Gastrocnemius medialis (tissue), 4 donors: ENCODE data around the gene CACNA2D2. TPM values are rescaled to one million over a fixed set of nuclear protein-coding genes. Genes with fewer than 3 reads are reported as not detected.

ENCODE experiments used
- ATAC-seq, 2 donors: fragments of 150-250 bp; one replicate each; pipeline ENCODE4 v1.9.1; 2016
- DNase-seq, 2 donors: peaks; one replicate each; pipeline ENCODE4 v3.0.0-alpha.2; 2019
- H3K27ac ChIP-seq, 4 donors: fragments of 200-600 bp; sonication (generic); 1 replicate in 1 of 4; 2 replicates in 3 of 4; pipeline ENCODE4 v1.5.1; 2016 to 2018; ENCODE audit warnings: mild to moderate bottlenecking in 2 of 4, moderate library complexity in 1 of 4
- H3K27me3 ChIP-seq, 3 donors: fragments of 200-600 bp; sonication (generic) in 2 of 3; 1 replicate in 1 of 3; 2 replicates in 2 of 3; pipeline versions ENCODE4 v1.5.1 to v1.6.0; 2016 to 2019; ENCODE audit warnings: mild to moderate bottlenecking in 1 of 3, moderate library complexity in 1 of 3
- H3K36me3 ChIP-seq, 2 donors: fragments of 200-600 bp; sonication (generic) in 1 of 2; one replicate each; pipeline ENCODE4 v1.5.1; 2017 to 2018
- H3K4me1 ChIP-seq, 2 donors: fragments of 200-600 bp; sonication (generic) in 1 of 2; one replicate each; pipeline ENCODE4 v1.5.1; 2016 to 2017; ENCODE audit warnings: mild to moderate bottlenecking in 2 of 2
- H3K4me3 ChIP-seq, 4 donors: fragments of 200-600 bp; sonication (generic) in 3 of 4; 1 replicate in 1 of 4; 2 replicates in 3 of 4; pipeline ENCODE4 v1.5.1; 2016 to 2019; ENCODE audit warnings: mild to moderate bottlenecking in 2 of 4
- H3K9me3 ChIP-seq, 3 donors: fragments of 200-600 bp; sonication (generic) in 2 of 3; 1 replicate in 1 of 3; 2 replicates in 2 of 3; pipeline ENCODE4 v1.5.1; 2016 to 2019
- CTCF ChIP-seq, 5 experiments: fragments of 450-650 bp in 3 of 5; fragments of 200-600 bp in 2 of 5; sonication (generic) in 2 of 5; IDR thresholded peaks in 4 of 5; conservative IDR thresholded peaks in 1 of 5; 1 replicate in 4 of 5; 2 replicates in 1 of 5; pipeline ENCODE4 v1.5.1; 2016 to 2019; ENCODE audit warnings: antibody characterized with exemption in 5 of 5, mild to moderate bottlenecking in 3 of 5, moderate library complexity in 3 of 5
- POLR2A ChIP-seq, 2 donors: fragments of 450-650 bp; IDR thresholded peaks; one replicate each; pipeline ENCODE4 v1.6.1; 2017; ENCODE audit warnings: antibody characterized with exemption in 2 of 2, mild to moderate bottlenecking in 2 of 2, moderate library complexity in 2 of 2
- in situ Hi-C, 4 donors: fragments of 200-750 bp; cut with MboI; loops; one replicate each; pipeline versions ENCODE4 v1.15.0 to v1.8.0; 2017; ENCODE audit warnings: low sequenced_read_pairs in 4 of 4
- intact Hi-C: fragments of 100-400 bp; cut with DNase I; formaldehyde crosslinking; loops from one replicate; pipeline ENCODE4 v1.15.1; 2023; ENCODE audit warnings: low total_unique reads
- total RNA-seq, 4 donors: library from RNA; depleted of rRNA; stranded (reverse); fragments of >200 nt; gene quantifications; one replicate each; pipeline versions ENCODE4 v1.1.0 to v1.2.3, GENCODE V29; 2016

Gene CACNA2D2
- total RNA-seq, 4 donors from 2014 or later, result 0.27 to 0.68 (median 0.45) TPM

DNA sequence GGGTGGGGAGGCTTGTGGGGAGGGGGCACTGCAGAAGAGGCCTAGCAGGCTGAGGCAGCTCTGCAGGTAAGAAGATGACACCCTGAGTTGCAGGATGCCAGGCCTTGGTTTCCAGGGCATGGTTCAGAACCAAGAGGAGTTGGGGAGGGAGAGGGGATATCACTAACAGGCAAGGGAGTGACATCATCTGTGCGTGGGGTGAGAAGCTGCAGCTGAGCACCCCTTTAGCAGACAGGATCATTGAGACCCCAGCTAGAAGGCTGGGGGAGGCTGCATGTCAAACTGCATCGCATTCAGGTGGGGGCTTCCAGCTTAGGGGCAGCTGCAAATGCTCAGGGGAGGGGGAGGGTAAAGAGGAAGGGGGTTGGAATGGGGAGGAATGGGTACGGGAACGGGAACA is 23.0 kb downstream of the CACNA2D2 start:
- no peaks in the 10 kb centered on the region for H3K36me3 ChIP-seq
- no peaks in the 10 kb centered on the region for H3K4me1 ChIP-seq
- H3K4me3 ChIP-seq, result no peak overlapping the region
- no peaks in the 10 kb centered on the region for H3K27me3 ChIP-seq
- DNase-seq, result no peak
- TF ChIP-seq POLR2A (IDR thresholded peaks at IDR 0.05) (no peak), CTCF (IDR thresholded peaks at IDR 0.05 in 4 of 5, conservative IDR thresholded peaks at IDR 0.05 in 1 of 5) (no peak)
- intact Hi-C loops, result no loop called here
- in situ Hi-C loops, result no loop called here
- H3K9me3 ChIP-seq, result no peaks in the 10 kb centered on the region
- no peak overlapping the region for H3K27ac ChIP-seq
- no peak for ATAC-seq

GRCh38 chr3:50479523-50479922 is 23.9 kb downstream of the CACNA2D2 start:
- no peaks in the 10 kb centered on the region for H3K36me3 ChIP-seq
- DNase-seq (no peak), ATAC-seq (no peak)
- H3K9me3 ChIP-seq, result no peaks in the 10 kb centered on the region
- no peaks in the 10 kb centered on the region for H3K4me1 ChIP-seq
- no peak overlapping the region for H3K27ac ChIP-seq
- intact Hi-C loops, result no loop called here
- H3K4me3 ChIP-seq, result no peak overlapping the region
- in situ Hi-C loops, result no loop called here
- no peaks in the 10 kb centered on the region for H3K27me3 ChIP-seq
- TF ChIP-seq CTCF (IDR thresholded peaks at IDR 0.05 in 4 of 5, conservative IDR thresholded peaks at IDR 0.05 in 1 of 5) (no peak), POLR2A (IDR thresholded peaks at IDR 0.05) (no peak)

DNA sequence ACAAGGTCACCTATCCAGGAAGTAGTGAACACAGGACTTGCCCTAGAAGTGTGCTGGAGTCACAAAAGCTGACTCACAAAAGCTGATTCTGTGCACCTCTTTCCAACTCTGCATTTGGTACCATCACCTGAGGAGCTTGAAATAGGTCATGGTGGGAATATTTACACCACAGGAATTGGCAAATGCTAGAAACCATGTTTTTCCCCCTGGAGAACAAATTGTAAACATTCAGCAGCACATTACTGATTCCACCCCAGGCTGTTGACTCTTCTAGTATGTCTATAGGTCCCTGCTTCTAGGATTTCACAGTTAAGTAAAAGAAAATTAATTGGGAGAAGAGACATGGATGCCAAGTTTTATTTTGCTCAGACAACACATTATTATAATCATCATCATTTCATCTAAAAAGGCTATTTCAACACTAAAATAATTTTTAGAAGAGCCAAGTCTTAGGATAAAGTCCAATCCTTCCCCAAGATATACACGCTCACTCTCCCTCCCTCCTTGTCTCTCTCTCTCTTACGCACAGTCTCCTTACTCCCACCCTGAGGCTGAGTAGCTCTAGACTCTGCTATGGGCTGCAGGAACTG is 24.7 kb downstream of the CACNA2D2 start:
- H3K4me1 ChIP-seq, result no peaks in the 10 kb centered on the region
- in situ Hi-C loops (no loop called here), intact Hi-C loops (no loop called here)
- no peak for TF ChIP-seq POLR2A (IDR thresholded peaks at IDR 0.05)
- no peak for TF ChIP-seq CTCF (IDR thresholded peaks at IDR 0.05 in 4 of 5, conservative IDR thresholded peaks at IDR 0.05 in 1 of 5)
- H3K27ac ChIP-seq, result no peak overlapping the region
- no peaks in the 10 kb centered on the region for H3K27me3 ChIP-seq
- no peak for DNase-seq
- no peak overlapping the region for H3K4me3 ChIP-seq
- ATAC-seq, result no peak
- H3K9me3 ChIP-seq, result no peaks in the 10 kb centered on the region
- no peaks in the 10 kb centered on the region for H3K36me3 ChIP-seq

- TF ChIP-seq CTCF (IDR thresholded peaks at IDR 0.05 in 4 of 5, conservative IDR thresholded peaks at IDR 0.05 in 1 of 5) (no peak), POLR2A (IDR thresholded peaks at IDR 0.05) (no peak)
- Histone ChIP-seq H3K27ac (no peak overlapping the region), H3K27me3 (no peaks in the 10 kb centered on the region), H3K4me1 (no peaks in the 10 kb centered on the region), H3K36me3 (no peaks in the 10 kb centered on the region), H3K9me3 (no peaks in the 10 kb centered on the region), H3K4me3 (no peak overlapping the region)
- intact Hi-C loops, result no loop called here
- in situ Hi-C loops, result no loop called here
- DNase-seq, result no peak
- no peak for ATAC-seq
Measured at GRCh38 chr3:50478051-50478450, 25.4 kb downstream of the CACNA2D2 start.

GRCh38 chr3:50475348-50475747 is 28.1 kb downstream of the CACNA2D2 start:
- in situ Hi-C loops, result no loop called here
- H3K4me3 ChIP-seq, result no peak overlapping the region
- H3K27me3 ChIP-seq, result no peaks in the 10 kb centered on the region
- H3K27ac ChIP-seq, result no peak overlapping the region
- intact Hi-C loops, result no loop called here
- H3K4me1 ChIP-seq, result no peaks in the 10 kb centered on the region
- no peaks in the 10 kb centered on the region for H3K9me3 ChIP-seq
- ATAC-seq, result no peak
- no peak for DNase-seq
- no peaks in the 10 kb centered on the region for H3K36me3 ChIP-seq
- TF ChIP-seq POLR2A (IDR thresholded peaks at IDR 0.05) (no peak), CTCF (IDR thresholded peaks at IDR 0.05 in 4 of 5, conservative IDR thresholded peaks at IDR 0.05 in 1 of 5) (no peak)
